ENCODE results near the gene ANKRD11. TPM values are rescaled to one million over a fixed set of nuclear protein-coding genes. Genes with fewer than 3 reads are reported as not detected.

ANKRD11 gene
- total and polyA plus RNA-seq, 2 donors (not counting 3 experiments of a cell fraction or from before 2014, with no cell fraction given) = 55.8 to 191 TPM

DNA sequence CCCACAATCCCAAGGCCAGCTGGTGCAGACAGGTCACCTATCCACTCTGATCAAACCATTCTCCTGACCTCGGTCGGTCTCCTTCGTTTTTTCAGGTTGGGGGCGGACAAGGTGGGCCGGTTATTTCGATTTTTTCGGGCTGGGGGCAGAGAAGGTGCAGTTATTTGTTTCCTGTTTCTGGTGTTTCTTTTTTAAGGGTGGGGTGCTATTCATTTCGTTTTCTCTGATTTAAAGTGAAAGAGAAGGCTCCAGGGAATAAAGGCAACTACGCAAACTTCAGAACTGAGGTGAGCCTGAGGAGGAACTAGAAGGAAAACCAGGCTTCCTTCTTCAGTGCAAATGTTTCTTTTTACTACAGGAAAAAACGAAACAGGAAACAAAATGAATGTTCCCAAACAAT is 64.8 kb downstream of the ANKRD11 start:
- ChIA-PET POLR2A (no interaction called here), CTCF (no interaction called here)
- no peak for DNase-seq (ENCODE audit: low read depth, low spot score)

More for the DNA sequence above, 64.8 kb downstream of the ANKRD11 start:
- Histone ChIP-seq H3K27ac (ENCODE audit: insufficient read depth, low read depth, low read length) (no peak overlapping the region), H3K9ac (replicated peaks; ENCODE audit: extremely low read depth, insufficient read depth, low read length) (no peak overlapping the region), H3K9me1 (replicated peaks; ENCODE audit: control insufficient read depth, extremely low read depth, insufficient read depth, low read length) (no peaks in the 10 kb centered on the region), H3K4me2 (ENCODE audit: insufficient read depth, low read length) (peak overlapping the region; percentile 40), H3K4me3 (replicated peaks in 1 of 3; ENCODE audit: insufficient read depth in 1 of 3, low read depth in 1 of 3, low read length in 3 of 3) (no peak overlapping the region), H2AFZ (ENCODE audit: low read depth, low read length) (no peak overlapping the region), H3K27me3 (ENCODE audit: control insufficient read depth in 2 of 2, insufficient read depth in 2 of 2, low read length in 2 of 2) (no peaks in the 10 kb centered on the region), H3K36me3 (ENCODE audit: control insufficient read depth in 2 of 2, extremely low read depth in 1 of 2, insufficient read depth in 2 of 2, low read length in 2 of 2) (peaks cover 0 to 1% of the 10 kb centered on the region in 2 experiments), H4K20me1 (replicated peaks; ENCODE audit: control insufficient read depth, extremely low read depth, insufficient read depth, low read length) (peaks cover 6% of the 10 kb centered on the region), H3K79me2 (ENCODE audit: control insufficient read depth, insufficient read depth, low read length) (peaks cover 84% of the 10 kb centered on the region), H3K4me1 (ENCODE audit: control insufficient read depth, extremely low read depth, insufficient read depth, low read length) (peaks cover 42% of the 10 kb centered on the region), H3K9me3 (replicated peaks; ENCODE audit: control insufficient read depth, insufficient read depth, low read length) (no peaks in the 10 kb centered on the region)
- intact Hi-C loops (cut with micrococcal nuclease) = no loop called here
- dilution Hi-C loops (cut with MboI; ENCODE audit: extremely low pct_ligation_motif_present, low sequenced_read_pairs) = no loop called here
- TF ChIP-seq EZH2 (IDR thresholded peaks at IDR 0.05; ENCODE audit: borderline replicate concordance, low read depth, low read length, severe bottlenecking) (no peak), JUN (IDR thresholded peaks at IDR 0.05; ENCODE audit: borderline replicate concordance, insufficient read depth, insufficient read length, low read depth) (no peak), GATA2 (IDR thresholded peaks at IDR 0.05; ENCODE audit: insufficient read depth, insufficient read length, low read depth, low read length) (no peak), POLR2AphosphoS5 (IDR thresholded peaks at IDR 0.05; ENCODE audit: insufficient read depth, low read depth, low read length) (no peak), FOS (IDR thresholded peaks at IDR 0.05; ENCODE audit: borderline replicate concordance, insufficient read depth, low read length) (no peak), MYC (IDR thresholded peaks at IDR 0.05; ENCODE audit: low read depth, low read length) (no peak), POLR2A (IDR thresholded peaks at IDR 0.05; ENCODE audit: low read depth, low read length) (no peak)
- TF ChIP-seq, protein P1, sequence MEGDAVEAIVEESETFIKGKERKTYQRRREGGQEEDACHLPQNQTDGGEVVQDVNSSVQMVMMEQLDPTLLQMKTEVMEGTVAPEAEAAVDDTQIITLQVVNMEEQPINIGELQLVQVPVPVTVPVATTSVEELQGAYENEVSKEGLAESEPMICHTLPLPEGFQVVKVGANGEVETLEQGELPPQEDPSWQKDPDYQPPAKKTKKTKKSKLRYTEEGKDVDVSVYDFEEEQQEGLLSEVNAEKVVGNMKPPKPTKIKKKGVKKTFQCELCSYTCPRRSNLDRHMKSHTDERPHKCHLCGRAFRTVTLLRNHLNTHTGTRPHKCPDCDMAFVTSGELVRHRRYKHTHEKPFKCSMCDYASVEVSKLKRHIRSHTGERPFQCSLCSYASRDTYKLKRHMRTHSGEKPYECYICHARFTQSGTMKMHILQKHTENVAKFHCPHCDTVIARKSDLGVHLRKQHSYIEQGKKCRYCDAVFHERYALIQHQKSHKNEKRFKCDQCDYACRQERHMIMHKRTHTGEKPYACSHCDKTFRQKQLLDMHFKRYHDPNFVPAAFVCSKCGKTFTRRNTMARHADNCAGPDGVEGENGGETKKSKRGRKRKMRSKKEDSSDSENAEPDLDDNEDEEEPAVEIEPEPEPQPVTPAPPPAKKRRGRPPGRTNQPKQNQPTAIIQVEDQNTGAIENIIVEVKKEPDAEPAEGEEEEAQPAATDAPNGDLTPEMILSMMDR (IDR thresholded peaks at IDR 0.05; ENCODE audit: extremely low read depth in 1 of 2, insufficient read depth in 1 of 2, low read depth in 1 of 2, low read length in 2 of 2) = no peak
- TF ChIP-seq, protein P2, sequence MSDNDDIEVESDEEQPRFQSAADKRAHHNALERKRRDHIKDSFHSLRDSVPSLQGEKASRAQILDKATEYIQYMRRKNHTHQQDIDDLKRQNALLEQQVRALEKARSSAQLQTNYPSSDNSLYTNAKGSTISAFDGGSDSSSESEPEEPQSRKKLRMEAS (IDR thresholded peaks at IDR 0.05; ENCODE audit: insufficient read depth, insufficient read length) = no peak
- no TSS peak for BruUV-seq (replicated peaks)
- FAIRE-seq = no peak
